HG03060 (cell line): ENCODE results near the gene CCDC91.

ENCODE experiments used
- ATAC-seq: cut with Tn5 transposase; IDR thresholded peaks from one replicate; pipeline ENCODE4 v1.9.1; 2021; ENCODE audit warnings: low read depth, moderate number of reproducible peaks; ENCODE audit not compliant: unreplicated experiment

CCDC91 gene

DNA sequence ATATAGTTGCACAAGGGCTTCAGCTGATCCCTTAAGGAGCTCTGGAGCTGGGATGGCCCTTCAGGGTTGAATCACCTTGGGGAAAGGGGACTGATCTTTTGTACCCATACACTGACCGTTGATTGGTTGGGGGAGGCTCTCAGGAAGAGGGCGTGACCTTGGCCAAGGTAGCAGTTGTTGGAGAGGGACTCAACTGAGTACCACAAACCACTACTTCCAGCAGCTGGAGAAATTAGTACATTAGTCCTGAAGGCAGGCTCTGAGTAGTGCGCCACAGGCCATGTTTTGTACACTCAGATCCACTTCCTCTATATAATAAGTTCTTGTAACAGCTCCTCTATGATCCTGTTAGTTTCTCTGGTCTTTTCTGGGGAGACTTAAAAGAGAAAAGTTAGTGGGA is 317.6 kb downstream of the CCDC91 start:
- no peak for ATAC-seq

DNA sequence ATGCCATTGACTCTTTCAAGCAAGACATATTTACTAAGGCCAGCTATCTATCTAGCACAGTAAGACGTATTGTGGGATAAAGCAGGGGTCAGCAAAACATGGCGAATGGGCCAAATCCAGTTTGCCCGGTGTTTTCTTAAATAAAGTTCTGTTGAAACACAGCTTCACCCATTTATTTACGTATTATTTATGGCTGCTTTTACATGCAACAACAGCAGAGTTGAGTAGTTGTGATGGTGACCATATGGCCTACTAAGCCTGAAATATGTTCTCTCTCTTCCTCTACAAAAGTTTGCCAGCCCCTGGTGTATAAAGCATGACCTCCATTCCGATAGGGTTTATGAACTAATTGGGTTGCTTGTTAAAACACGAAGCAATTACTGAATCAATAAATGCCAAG is 322.1 kb downstream of the CCDC91 start:
- no peak for ATAC-seq

DNA sequence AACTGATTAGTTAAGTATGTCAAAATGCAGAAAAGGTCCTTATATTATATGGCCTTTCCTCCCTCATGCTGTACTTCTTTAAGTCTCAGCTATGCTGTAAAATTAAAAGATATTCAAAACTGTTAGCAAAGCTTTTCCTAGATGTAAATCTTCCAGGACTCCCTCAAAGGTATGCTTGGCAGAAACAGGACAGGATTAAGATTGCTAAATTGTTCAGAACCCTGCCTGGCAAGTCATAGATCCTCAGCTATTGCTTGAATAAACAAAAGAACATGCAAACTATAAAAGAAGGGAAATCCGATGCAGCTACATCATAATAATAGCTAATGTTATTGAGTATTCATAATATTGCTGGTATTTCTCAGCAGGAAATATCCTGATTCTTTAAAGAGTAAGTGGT is 322.6 kb downstream of the CCDC91 start:
- ATAC-seq, result no peak

- no peak for ATAC-seq
Observed at GRCh38 chr12:28513983-28514382, 323.7 kb downstream of the CCDC91 start.

DNA sequence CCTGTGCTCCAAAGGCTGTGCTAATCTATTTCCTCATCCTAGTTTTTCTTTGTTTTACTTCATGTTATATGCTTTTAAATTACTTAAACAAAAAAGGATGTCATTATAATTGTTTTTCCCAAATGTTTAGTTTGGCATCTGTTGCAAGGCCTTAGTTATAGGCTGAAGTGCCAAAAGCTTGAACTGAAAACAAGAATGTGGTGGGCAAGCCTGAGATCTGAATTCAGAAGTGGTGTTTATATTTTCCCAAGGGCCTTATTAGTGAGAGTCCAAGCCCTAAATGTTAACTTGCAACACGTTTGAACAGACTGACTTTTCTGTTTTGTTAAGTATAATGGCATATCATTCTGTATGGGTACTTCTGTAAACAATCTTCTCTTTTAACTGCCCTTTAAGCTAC is 326.8 kb downstream of the CCDC91 start:
- no peak for ATAC-seq

GRCh38 chr12:28527631-28528249 is 337.5 kb downstream of the CCDC91 start:
- ATAC-seq, result no peak

- no peak for ATAC-seq
Observed at GRCh38 chr12:28535216-28535615, 345.0 kb downstream of the CCDC91 start.

GRCh38 chr12:28536088-28536487 is 345.8 kb downstream of the CCDC91 start:
- ATAC-seq, result no peak

DNA sequence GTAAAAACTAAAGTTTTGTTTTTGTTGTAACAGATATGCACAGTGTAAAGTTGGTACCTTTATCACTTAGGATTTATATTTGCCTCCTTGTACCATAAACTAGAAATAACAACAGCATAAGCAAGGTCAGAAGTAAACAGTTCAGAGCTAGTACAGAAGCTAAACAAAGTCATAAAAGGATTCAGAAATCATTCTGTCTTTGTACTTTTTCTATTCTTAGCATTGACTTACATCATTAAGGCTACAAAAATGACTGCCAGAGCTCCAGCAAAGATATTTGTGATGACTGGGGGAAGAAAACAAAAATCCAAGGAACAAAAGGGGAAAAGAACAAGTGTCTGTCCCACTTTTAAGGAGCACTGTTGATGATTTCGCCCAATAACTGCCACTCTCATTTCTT is 347.2 kb downstream of the CCDC91 start:
- ATAC-seq, result no peak

- ATAC-seq, result no peak
Observed at GRCh38 chr12:28539691-28540323, 349.6 kb downstream of the CCDC91 start.

DNA sequence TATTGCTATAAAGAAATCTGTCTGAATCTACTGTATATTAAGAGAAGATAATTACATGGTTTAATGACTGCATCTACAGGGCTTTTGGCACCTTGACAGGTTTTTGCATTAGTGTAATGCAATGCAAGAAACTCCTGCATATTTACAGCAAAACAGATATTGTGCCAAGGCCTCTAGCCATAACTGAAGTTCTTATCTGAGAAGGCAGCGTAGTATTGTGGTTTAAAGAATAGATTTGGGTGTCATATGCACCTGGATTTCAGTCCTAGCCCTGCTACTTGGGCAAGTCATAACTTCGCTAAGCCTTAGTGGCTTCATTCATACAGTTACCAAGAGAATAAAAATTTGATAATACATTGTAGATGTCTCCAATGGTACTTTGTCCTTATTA is 350.1 kb downstream of the CCDC91 start:
- ATAC-seq, result no peak

DNA sequence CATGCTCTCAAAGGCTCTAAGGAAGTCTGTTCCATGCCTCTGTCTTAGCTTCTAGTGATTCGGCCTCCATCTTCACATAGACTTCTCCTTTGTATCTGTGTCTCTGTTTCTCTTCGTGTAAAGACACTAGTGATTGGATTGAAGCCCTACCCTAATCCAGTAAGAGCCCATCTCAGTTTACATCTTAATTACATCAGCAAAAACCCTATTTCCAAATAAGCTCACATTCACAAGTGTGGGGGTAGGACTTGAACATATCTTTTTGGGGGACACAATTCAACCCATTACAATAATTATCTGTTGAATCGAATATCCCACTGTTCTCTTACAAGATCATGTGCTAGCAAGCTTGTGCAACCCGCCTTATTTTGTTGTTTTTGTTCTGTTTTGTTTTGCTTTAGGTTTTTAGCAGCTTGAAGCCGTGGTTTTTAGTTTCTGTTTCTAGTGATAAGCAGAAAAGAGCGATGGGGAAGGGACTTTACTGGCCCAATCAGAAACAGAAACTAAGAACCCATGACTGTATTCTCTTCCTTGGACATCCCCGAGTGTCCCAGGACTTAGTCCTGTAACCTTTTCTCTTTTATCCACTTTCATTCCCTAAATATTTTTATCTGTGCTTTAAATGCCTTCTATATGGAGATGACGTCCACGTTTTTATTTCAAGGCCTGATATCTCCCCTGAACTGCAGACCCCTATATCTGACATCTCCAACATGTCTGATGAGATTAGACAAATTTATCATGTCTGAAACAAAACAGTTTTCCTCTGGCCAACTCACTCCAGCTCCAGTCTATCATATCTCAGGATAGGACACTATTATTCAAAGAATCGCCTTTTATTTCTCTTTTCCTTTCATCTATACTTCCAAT is 353.0 kb downstream of the CCDC91 start:
- ATAC-seq, result no peak

- ATAC-seq, result no peak
Observed at GRCh38 chr12:28550757-28551704, 360.8 kb downstream of the CCDC91 start.

DNA sequence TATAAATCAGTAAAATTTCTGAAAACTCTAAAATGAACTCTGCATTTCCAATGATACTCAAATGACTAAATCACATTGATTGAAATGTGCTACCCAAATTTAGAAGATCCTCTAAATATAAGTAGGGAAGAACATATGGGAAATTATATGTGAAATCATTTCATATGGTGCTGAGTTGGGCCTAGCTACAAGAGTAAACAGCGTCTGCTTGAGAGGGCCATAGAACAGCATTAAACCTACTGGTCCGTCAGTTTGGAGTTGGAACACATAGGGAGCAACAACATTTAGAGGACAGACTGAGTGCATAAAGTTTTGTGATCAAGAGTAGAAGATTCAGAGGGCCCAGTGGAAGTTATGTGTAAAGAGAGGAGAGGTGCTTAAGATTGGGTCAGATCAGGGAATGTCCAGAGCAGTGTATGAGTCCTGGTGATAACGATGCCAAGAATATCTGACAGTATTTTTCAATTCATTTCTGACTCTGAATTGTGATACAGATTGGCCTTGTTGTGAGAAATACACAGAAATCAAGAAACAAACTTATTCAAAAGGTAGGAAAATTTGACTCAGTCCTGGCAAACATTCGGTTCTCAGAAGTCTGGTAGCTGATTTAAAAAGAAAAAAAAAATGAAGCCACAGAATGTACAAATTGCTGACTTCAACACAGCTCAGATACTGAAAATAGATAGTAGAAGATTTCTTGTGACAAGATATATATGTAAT is 362.2 kb downstream of the CCDC91 start:
- ATAC-seq, result no peak

DNA sequence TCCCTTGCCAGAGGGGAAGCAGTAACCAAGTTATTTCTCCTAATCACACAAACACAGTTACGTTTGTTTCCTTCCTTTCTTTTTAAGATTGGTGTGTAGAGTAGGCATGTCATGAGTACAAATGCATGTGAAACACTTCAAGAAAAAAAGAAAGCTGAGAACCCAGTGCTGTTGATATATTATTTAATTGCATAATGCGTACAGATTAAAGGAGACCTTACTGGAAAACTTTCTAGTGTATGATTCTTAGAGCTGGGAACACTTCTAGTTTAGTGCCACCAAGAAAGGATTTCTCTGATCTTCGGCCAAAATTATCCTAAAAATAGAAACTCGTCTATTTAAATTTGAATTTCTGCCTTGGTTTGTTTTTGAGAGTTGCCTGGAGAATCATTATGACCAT is 365.5 kb downstream of the CCDC91 start:
- ATAC-seq, result no peak

- no peak for ATAC-seq
Observed at GRCh38 chr12:28558250-28558649, 368.0 kb downstream of the CCDC91 start.

DNA sequence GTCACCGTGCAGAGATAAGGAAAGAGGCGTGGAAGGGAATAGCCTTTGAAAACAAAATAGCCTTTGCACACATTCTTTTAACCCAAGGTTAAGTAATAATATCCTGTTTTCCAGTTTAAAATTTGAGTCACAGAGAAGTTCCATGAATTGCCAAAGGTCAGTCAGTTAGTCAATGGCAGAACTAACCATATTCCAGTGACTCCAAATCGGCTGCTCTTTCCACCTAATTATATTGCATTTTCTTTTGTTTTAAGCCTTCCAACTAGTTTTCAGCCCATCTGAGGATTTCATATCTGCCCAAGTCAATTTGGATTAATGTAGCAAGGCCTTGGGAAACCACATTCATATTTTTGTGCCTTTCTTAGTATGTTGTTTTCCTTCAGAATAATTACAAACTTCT is 373.0 kb downstream of the CCDC91 start:
- no peak for ATAC-seq

DNA sequence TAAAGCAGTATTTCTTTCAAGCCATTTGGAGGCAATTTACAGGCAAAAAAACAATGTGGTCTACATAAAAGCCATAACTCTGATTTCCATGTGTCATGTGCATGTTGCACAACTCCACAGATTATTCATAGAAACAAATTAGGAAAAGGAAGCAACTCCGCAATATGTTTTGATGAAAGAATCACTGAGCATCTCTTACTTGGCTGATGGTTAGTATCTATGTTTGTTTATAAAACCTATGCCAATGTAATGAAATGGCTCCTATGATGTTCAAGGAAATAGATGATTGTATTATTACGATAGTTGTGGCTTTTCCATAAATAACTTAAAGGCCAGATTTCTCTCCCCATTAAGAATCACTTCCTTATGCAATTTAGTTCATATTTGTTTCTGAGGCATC is 373.7 kb downstream of the CCDC91 start:
- no peak for ATAC-seq

DNA sequence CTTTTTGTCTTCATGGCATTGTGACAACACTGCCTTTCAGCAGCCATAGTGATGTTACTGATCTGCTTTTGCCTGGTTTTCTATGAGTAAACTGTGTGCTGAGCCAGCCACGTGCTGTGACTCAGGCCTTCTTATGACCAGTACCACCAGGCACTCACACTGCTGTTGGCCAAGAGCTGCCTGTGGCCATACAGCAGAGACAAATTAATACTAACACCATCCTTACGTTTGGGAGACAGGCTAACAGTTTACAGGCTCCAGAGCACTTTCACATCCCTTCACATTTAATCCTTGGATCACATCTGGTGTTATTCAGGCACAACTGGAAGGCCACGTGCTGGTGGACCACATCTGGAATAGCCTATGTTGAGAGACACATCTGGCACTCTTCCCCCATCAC is 377.9 kb downstream of the CCDC91 start:
- ATAC-seq, result no peak

- no peak for ATAC-seq
Observed at GRCh38 chr12:28568704-28569103, 378.4 kb downstream of the CCDC91 start.
